K562 (cell line): Measurements from ENCODE around the gene ARHGAP42. TPM values are rescaled to one million over a fixed set of nuclear protein-coding genes. Genes with fewer than 3 reads are reported as not detected.

Experiments
- ATAC-seq: fragments of 200-7000 bp; cut with Tn5 transposase; 3 replicates; pipeline ENCODE4 v1.9.1; 2020; ENCODE audit warnings: moderate library complexity
- BruUV-seq: library from RNA; stranded (reverse); fragments of 400-500 nt; replicated peaks from 2 replicates; lab custom pipeline; 2021; lab: Mats Ljungman, UMichigan
- CTCF ChIA-PET: fragments of 300-600 bp; formaldehyde crosslinking; extraction: SDS; loops from one replicate; lab custom pipeline; 2021; ENCODE audit warnings: low intra/inter-chr PET ratio; lab: Yijun Ruan, JAX
- POLR2A ChIA-PET: fragments of 300-600, 350-650 bp; sonication (Branson Sonifier 250); formaldehyde crosslinking; extraction: SDS; loops from one replicate; lab custom pipeline; 2021; ENCODE audit warnings: antibody characterized with exemption, inconsistent platforms; lab: Yijun Ruan, JAX
- DNase-seq, 4 experiments: peaks; one replicate each; pipeline versions ENCODE4 v3.0.0 to v3.0.0-alpha.2; 2011 to 2018; ENCODE audit warnings: low spot score in 3 of 4, mixed read lengths in 3 of 4; ENCODE audit errors: extremely low read depth in 1 of 4
- FAIRE-seq: peaks from 2 replicates; lab custom pipeline; 2011; peaks lifted over from hg19 to GRCh38; lab: Jason Lieb, UNC
- H2AFZ ChIP-seq: 2 replicates; pipeline ENCODE4 v1.6.0; 2011; ENCODE audit warnings: low read depth, low read length, control low read depth, inconsistent platforms
- H3K27ac ChIP-seq: fragments of 200-600 bp; 3 replicates; pipeline ENCODE4 v1.8.0; 2011; ENCODE audit warnings: low read depth, mild to moderate bottlenecking, control low read depth, inconsistent platforms, low read length, moderate library complexity, mixed read lengths; ENCODE audit errors: extremely low read depth
- H3K27me3 ChIP-seq, 2 experiments: fragments of 300-600 bp in 1 of 2; 2 replicates in 1 of 2; 3 replicates in 1 of 2; pipeline versions ENCODE4 v1.6.0 to v1.8.0; 2011; ENCODE audit warnings: inconsistent platforms in 2 of 2, low read length in 2 of 2, mild to moderate bottlenecking in 1 of 2, mixed read lengths in 1 of 2, moderate library complexity in 1 of 2; ENCODE audit not compliant: control insufficient read depth in 2 of 2, insufficient read depth in 2 of 2
- H3K36me3 ChIP-seq: fragments of 300-600 bp; 3 replicates; pipeline ENCODE4 v1.8.0; 2011; ENCODE audit warnings: mild to moderate bottlenecking, low read length, inconsistent platforms; ENCODE audit not compliant: control insufficient read depth, insufficient read depth
- H3K4me1 ChIP-seq, 2 experiments: fragments of 200-600 bp in 1 of 2; replicated peaks in 1 of 2; 2 replicates in 1 of 2; 3 replicates in 1 of 2; pipeline versions ENCODE4 v1.5.1 to v1.8.0; 2011; ENCODE audit warnings: inconsistent platforms in 2 of 2, low read length in 2 of 2, mild to moderate bottlenecking in 1 of 2, mixed read lengths in 1 of 2, moderate library complexity in 1 of 2; ENCODE audit not compliant: control insufficient read depth in 2 of 2, insufficient read depth in 2 of 2
- H3K4me2 ChIP-seq: 2 replicates; pipeline ENCODE4 v1.6.1; 2011; ENCODE audit warnings: low read length, control low read depth, inconsistent platforms, mixed read lengths; ENCODE audit not compliant: insufficient read depth
- H3K4me3 ChIP-seq: fragments of 200-600 bp; sonication (generic), shearing (Covaris generic); 2 replicates; pipeline ENCODE4 v1.5.1; 2016; ENCODE audit warnings: control low read depth, inconsistent platforms
- H3K79me2 ChIP-seq: fragments of 200-600 bp; 3 replicates; pipeline ENCODE4 v1.8.0; 2011; ENCODE audit warnings: low read length, inconsistent platforms; ENCODE audit not compliant: control insufficient read depth, insufficient read depth
- H3K9ac ChIP-seq, 2 experiments: 2 replicates each; pipeline versions ENCODE4 v1.6.0 to v1.6.1; 2011; ENCODE audit warnings: low read depth in 2 of 2, low read length in 2 of 2, control low read depth in 1 of 2, inconsistent platforms in 1 of 2, mild to moderate bottlenecking in 1 of 2, mixed read lengths in 1 of 2; ENCODE audit not compliant: insufficient read depth in 1 of 2
- H3K9me1 ChIP-seq: one replicate; pipeline ENCODE4 v1.6.0; 2011; ENCODE audit warnings: inconsistent platforms, mild to moderate bottlenecking, low read length, moderate library complexity; ENCODE audit not compliant: control insufficient read depth, insufficient read depth
- H3K9me3 ChIP-seq: replicated peaks from 2 replicates; pipeline ENCODE4 v1.5.1; 2011; ENCODE audit warnings: low read depth, low read length, inconsistent platforms; ENCODE audit not compliant: control insufficient read depth, insufficient read depth
- H4K20me1 ChIP-seq: replicated peaks from 2 replicates; pipeline ENCODE4 v1.6.1; 2011; ENCODE audit warnings: low read length, inconsistent platforms, mixed read lengths; ENCODE audit not compliant: control insufficient read depth, insufficient read depth
- ADNP ChIP-seq: fragments of 200-800 bp; sonication (Bioruptor generic); IDR thresholded peaks from 2 replicates; pipeline ENCODE4 v1.6.1; 2016; ENCODE audit warnings: missing genetic modification characterization, missing compliant biosample characterization
- CCNT2 ChIP-seq: IDR thresholded peaks from 2 replicates; pipeline ENCODE4 v1.6.1; 2011; ENCODE audit warnings: borderline replicate concordance, low read depth, mild to moderate bottlenecking, moderate library complexity, mixed read lengths, low read length; ENCODE audit not compliant: insufficient read length; ENCODE audit errors: extremely low read depth
- DIDO1 ChIP-seq: fragments of 450-650 bp; IDR thresholded peaks from 2 replicates; pipeline ENCODE4 v1.6.1; 2016; ENCODE audit warnings: low read depth, missing biosample characterization, missing genetic modification characterization
- GATAD2A ChIP-seq: fragments of 450-650 bp; IDR thresholded peaks from 2 replicates; pipeline ENCODE4 v1.6.1; 2017
- LCOR ChIP-seq: sonication (generic); formaldehyde crosslinking; IDR thresholded peaks from 2 replicates; pipeline ENCODE4 v1.8.0; 2022; ENCODE audit warnings: mild to moderate bottlenecking, missing genetic modification reagents
- MIER1 ChIP-seq: fragments of 450-650 bp; IDR thresholded peaks from 2 replicates; pipeline ENCODE4 v1.6.1; 2016; ENCODE audit warnings: antibody characterized with exemption, mild to moderate bottlenecking, low read depth
- RFX5 ChIP-seq: IDR thresholded peaks from 2 replicates; pipeline ENCODE4 v1.6.1; 2011; ENCODE audit warnings: low read depth, mild to moderate bottlenecking, improper control_type of control experiment, low read length
- SMARCA5 ChIP-seq: fragments of 450-650 bp; IDR thresholded peaks from 2 replicates; pipeline ENCODE4 v1.6.1; 2016
- SRSF1 ChIP-seq: fragments of 200-400 bp; formaldehyde crosslinking; IDR thresholded peaks from 2 replicates; pipeline ENCODE4 v1.6.1; 2017; ENCODE audit warnings: mild to moderate bottlenecking, low read depth, low read length, moderate library complexity
- STAG1 ChIP-seq: sonication (generic); formaldehyde crosslinking; IDR thresholded peaks from 2 replicates; pipeline ENCODE4 v1.5.0; 2020; ENCODE audit warnings: missing genetic modification reagents, borderline replicate concordance
- TAF7 ChIP-seq: fragments of 450-650 bp; IDR thresholded peaks from 2 replicates; pipeline ENCODE4 v1.6.1; 2016; ENCODE audit warnings: missing genetic modification characterization, missing compliant biosample characterization
- ZNF212 ChIP-seq: fragments of 450-650 bp; formaldehyde crosslinking; IDR thresholded peaks from 2 replicates; pipeline ENCODE4 v1.4.0; 2020; ENCODE audit warnings: mild to moderate bottlenecking
- ZNF24 ChIP-seq: fragments of 450-650 bp; IDR thresholded peaks from 2 replicates; pipeline ENCODE4 v1.6.1; 2016
- ZNF79 ChIP-seq: fragments of 250-450 bp; sonication (Bioruptor Pico); IDR thresholded peaks from 2 replicates; pipeline ENCODE4 v1.4.0; 2020; ENCODE audit warnings: low read depth, mild to moderate bottlenecking, moderate library complexity
- WGBS: fragments of 100-300 bp; shearing (Covaris generic); methylation state at CpG from one replicate; pipeline ENCODE4 v1.1.6; 2016; ENCODE audit warnings: low coverage, mixed read lengths; ENCODE audit not compliant: insufficient coverage; ENCODE audit errors: missing lambda C conversion rate; 5-methylcytosine and 5-hydroxymethylcytosine counted together
- in situ Hi-C: fragments of 300-500 bp; cut with MboI; formaldehyde crosslinking; loops from 4 replicates; pipeline ENCODE4 v1.15.0; 2018; ENCODE audit warnings: inconsistent platforms, mixed read lengths
- intact Hi-C: fragments of 100-400 bp; cut with micrococcal nuclease; formaldehyde crosslinking; loops from 2 replicates; pipeline ENCODE4 v1.14.2; 2022
- polyA plus RNA-seq, 8 experiments: library from polyadenylated mRNA; depleted of rRNA in 4 of 8; stranded (reverse) in 5 of 8; unstranded in 3 of 8; fragments of >200 nt; fragmentation: Nextera tagmentation in 2 of 8; fragmentation: Illumina TruSeq in 1 of 8; extraction: Ambion mirVana in 2 of 8; extraction: Trizol in 1 of 8; gene quantifications; 2 replicates each; pipeline versions ENCODE4 v1.2.1 to v1.2.3, GENCODE V29; 2011 to 2014; ENCODE audit warnings: inconsistent platforms in 1 of 8, missing spikeins in 1 of 8
- total RNA-seq, 7 experiments: library from RNA; depleted of rRNA in 6 of 7; stranded (reverse); fragments of >200 nt in 6 of 7; fragmentation: Illumina TruSeq in 2 of 7; extraction: Trizol in 2 of 7; gene quantifications; 2 replicates each; pipeline versions ENCODE4 v1.2.1 to v1.2.3, GENCODE V29; 2011 to 2021; ENCODE audit warnings: low replicate concordance in 1 of 7
- TF ChIP-seq, protein P1 (sequence below): fragments of 200-800 bp; sonication (Bioruptor generic); IDR thresholded peaks from 2 replicates; pipeline ENCODE4 v1.6.1; 2017; ENCODE audit warnings: missing genetic modification characterization, missing compliant biosample characterization
- TF ChIP-seq, protein P2 (sequence below): sonication (generic); formaldehyde crosslinking; IDR thresholded peaks from 2 replicates; pipeline ENCODE4 v1.8.1; 2022; ENCODE audit warnings: missing genetic modification reagents
- TF ChIP-seq, protein P3 (sequence below), 2 experiments: fragments of 450-650 bp in 1 of 2; IDR thresholded peaks; 2 replicates each; pipeline ENCODE4 v1.6.1; 2011 to 2017; ENCODE audit warnings: low read depth in 2 of 2, antibody characterized with exemption in 1 of 2, borderline replicate concordance in 1 of 2, low read length in 1 of 2, mild to moderate bottlenecking in 1 of 2, mixed read lengths in 1 of 2; ENCODE audit not compliant: control insufficient read depth in 1 of 2
- TF ChIP-seq, protein P4 (sequence below): fragments of 450-650 bp; conservative IDR thresholded peaks from 2 replicates; pipeline ENCODE4 v1.6.1; 2016; ENCODE audit warnings: missing genetic modification characterization, low read depth, mild to moderate bottlenecking, control low read depth, missing compliant biosample characterization

Gene ARHGAP42
- total and polyA plus RNA-seq, 9 of the 15 experiments (the other 6 are each of a cell fraction or from before 2014, with no cell fraction given) = 0.95 to 6.1 (median 2.4) TPM

DNA sequence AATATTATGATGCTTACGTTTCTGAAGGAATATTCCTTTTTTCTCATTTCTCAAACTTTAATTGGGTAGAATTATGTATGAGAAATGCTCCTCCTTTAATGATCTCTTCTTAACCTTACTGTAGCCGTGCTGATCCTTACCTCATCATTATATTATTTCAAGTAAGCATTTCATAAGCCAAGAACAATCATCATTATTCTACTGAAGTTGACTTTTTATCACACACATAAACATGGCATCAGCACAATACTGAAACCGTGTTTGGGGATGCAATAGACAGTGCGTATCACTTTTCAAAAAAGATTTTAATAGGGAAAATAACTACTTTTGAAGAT lies 162.8 kb downstream of the ARHGAP42 start:
- H4K20me1 ChIP-seq = no peaks in the 10 kb centered on the region
- H3K27ac ChIP-seq = no peak overlapping the region
- BruUV-seq = no TSS peak
- no peak for ATAC-seq
- FAIRE-seq = no peak
- no peak overlapping the region for H3K4me2 ChIP-seq
- H3K4me1 ChIP-seq = no peaks in the 10 kb centered on the region
- H3K9me3 ChIP-seq = no peaks in the 10 kb centered on the region
- H3K36me3 ChIP-seq = no peaks in the 10 kb centered on the region
- POLR2A ChIA-PET = no interaction called here
- no peak for DNase-seq
- in situ Hi-C loops (no loop called here), intact Hi-C loops (no loop called here)
- H2AFZ ChIP-seq = no peak overlapping the region
- no peak overlapping the region for H3K9ac ChIP-seq
- no peaks in the 10 kb centered on the region for H3K27me3 ChIP-seq
- CTCF ChIA-PET = no interaction called here
- H3K4me3 ChIP-seq = no peak overlapping the region
- 38% methylated on average over 4 of the region's 4 CpGs for WGBS
- no peaks in the 10 kb centered on the region for H3K79me2 ChIP-seq
- H3K9me1 ChIP-seq = no peaks in the 10 kb centered on the region
- TF ChIP-seq, protein P1, sequence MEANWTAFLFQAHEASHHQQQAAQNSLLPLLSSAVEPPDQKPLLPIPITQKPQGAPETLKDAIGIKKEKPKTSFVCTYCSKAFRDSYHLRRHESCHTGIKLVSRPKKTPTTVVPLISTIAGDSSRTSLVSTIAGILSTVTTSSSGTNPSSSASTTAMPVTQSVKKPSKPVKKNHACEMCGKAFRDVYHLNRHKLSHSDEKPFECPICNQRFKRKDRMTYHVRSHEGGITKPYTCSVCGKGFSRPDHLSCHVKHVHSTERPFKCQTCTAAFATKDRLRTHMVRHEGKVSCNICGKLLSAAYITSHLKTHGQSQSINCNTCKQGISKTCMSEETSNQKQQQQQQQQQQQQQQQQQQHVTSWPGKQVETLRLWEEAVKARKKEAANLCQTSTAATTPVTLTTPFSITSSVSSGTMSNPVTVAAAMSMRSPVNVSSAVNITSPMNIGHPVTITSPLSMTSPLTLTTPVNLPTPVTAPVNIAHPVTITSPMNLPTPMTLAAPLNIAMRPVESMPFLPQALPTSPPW (CRISPR knock-in tag) = no peak
- no peak for TF ChIP-seq ZNF24
- TF ChIP-seq STAG1 (CRISPR knock-in tag) = no peak
- TF ChIP-seq, protein P2, sequence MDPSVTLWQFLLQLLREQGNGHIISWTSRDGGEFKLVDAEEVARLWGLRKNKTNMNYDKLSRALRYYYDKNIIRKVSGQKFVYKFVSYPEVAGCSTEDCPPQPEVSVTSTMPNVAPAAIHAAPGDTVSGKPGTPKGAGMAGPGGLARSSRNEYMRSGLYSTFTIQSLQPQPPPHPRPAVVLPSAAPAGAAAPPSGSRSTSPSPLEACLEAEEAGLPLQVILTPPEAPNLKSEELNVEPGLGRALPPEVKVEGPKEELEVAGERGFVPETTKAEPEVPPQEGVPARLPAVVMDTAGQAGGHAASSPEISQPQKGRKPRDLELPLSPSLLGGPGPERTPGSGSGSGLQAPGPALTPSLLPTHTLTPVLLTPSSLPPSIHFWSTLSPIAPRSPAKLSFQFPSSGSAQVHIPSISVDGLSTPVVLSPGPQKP (CRISPR knock-in tag) = no peak
- TF ChIP-seq ZNF79 (CRISPR knock-in tag) = no peak
- TF ChIP-seq, protein P3, sequence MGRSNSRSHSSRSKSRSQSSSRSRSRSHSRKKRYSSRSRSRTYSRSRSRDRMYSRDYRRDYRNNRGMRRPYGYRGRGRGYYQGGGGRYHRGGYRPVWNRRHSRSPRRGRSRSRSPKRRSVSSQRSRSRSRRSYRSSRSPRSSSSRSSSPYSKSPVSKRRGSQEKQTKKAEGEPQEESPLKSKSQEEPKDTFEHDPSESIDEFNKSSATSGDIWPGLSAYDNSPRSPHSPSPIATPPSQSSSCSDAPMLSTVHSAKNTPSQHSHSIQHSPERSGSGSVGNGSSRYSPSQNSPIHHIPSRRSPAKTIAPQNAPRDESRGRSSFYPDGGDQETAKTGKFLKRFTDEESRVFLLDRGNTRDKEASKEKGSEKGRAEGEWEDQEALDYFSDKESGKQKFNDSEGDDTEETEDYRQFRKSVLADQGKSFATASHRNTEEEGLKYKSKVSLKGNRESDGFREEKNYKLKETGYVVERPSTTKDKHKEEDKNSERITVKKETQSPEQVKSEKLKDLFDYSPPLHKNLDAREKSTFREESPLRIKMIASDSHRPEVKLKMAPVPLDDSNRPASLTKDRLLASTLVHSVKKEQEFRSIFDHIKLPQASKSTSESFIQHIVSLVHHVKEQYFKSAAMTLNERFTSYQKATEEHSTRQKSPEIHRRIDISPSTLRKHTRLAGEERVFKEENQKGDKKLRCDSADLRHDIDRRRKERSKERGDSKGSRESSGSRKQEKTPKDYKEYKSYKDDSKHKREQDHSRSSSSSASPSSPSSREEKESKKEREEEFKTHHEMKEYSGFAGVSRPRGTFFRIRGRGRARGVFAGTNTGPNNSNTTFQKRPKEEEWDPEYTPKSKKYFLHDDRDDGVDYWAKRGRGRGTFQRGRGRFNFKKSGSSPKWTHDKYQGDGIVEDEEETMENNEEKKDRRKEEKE (IDR thresholded peaks at IDR 0.05; ENCODE audit: borderline replicate concordance in 1 of 2, control insufficient read depth in 1 of 2, low read depth in 2 of 2, low read length in 1 of 2) = no peak
- no peak for TF ChIP-seq TAF7 (tag)
- TF ChIP-seq, protein P4, sequence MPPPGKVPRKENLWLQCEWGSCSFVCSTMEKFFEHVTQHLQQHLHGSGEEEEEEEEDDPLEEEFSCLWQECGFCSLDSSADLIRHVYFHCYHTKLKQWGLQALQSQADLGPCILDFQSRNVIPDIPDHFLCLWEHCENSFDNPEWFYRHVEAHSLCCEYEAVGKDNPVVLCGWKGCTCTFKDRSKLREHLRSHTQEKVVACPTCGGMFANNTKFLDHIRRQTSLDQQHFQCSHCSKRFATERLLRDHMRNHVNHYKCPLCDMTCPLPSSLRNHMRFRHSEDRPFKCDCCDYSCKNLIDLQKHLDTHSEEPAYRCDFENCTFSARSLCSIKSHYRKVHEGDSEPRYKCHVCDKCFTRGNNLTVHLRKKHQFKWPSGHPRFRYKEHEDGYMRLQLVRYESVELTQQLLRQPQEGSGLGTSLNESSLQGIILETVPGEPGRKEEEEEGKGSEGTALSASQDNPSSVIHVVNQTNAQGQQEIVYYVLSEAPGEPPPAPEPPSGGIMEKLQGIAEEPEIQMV (tag) = no peak
- no peak for TF ChIP-seq ZNF212 (CRISPR knock-in tag)
- TF ChIP-seq SRSF1 = no peak
- TF ChIP-seq DIDO1 (tag) = no peak
- no peak for TF ChIP-seq ADNP (tag)
- no peak for TF ChIP-seq LCOR
- TF ChIP-seq MIER1 = no peak
- TF ChIP-seq GATAD2A = no peak
- TF ChIP-seq CCNT2 = no peak
- no peak for TF ChIP-seq SMARCA5
- no peak for TF ChIP-seq RFX5
